Cerebellar cortex (tissue), 1 donor: ENCODE data around the gene ABCC4.
"Not testable (repeated sequence)": the region's sequence is repeated elsewhere in the genome, so short reads cannot be mapped to it uniquely, and the experiment has no call there.

Experiments used
- DNase-seq: peaks from one replicate; pipeline ENCODE4 v3.0.0-alpha.2; 2015; ENCODE audit warnings: low spot score

Gene ABCC4

DNA sequence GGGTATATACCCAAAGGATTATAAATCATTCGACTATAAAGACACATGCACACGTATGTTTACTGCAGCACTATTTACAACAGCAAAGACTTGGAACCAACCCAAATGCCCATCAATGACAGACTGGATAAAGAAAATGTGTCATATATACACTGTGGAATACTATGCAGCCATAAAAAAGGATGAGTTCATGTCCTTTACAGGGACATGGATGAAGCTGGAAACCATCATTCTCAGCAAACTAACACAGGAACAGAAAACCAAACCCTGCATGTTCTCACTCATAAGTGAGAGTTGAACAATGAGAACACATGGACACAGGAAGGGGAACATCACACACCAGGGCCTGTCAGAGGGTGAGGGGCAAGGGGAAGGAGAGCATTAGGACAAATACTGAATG, 102.6 kb downstream of the ABCC4 start:
- not testable (repeated sequence) for DNase-seq

DNA sequence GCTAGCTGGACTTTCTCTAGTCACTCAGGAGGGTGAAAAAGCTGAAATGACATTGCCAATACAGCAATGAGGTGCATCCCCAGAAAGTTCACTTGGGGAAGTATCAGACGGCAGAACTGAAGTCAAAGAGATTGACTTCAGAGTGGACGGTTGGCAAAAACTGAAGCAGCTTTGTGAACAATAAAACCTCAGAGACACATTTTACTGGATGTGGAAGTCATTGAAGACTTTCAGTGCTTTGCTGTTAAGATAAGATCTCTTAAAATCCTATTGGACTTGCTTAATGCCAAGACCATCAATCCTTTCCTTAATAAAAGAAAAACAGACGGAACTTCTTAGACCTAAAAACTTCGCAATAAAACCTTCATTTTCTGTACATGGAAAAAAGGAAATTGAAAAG, 103.7 kb downstream of the ABCC4 start:
- no peak for DNase-seq

DNA sequence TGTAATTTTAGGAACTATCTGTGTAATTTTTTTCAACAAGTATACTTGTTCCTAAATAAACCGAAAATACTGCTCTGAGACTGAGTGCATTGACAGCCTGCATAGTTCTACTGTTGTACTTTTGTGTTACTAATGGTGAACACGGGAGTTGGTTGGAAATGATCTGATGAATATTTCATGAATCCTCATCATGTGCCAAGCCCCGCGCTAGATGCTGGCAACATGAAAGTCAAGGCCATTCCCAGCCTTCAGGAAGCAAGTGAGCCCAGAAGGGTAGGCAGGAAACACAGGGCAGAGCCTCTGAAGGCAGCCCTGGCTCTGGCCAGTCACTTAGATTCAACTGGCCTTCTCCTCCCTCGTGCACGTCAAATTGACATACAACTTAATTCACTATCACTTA, 106.1 kb downstream of the ABCC4 start:
- DNase-seq: no peak

DNA sequence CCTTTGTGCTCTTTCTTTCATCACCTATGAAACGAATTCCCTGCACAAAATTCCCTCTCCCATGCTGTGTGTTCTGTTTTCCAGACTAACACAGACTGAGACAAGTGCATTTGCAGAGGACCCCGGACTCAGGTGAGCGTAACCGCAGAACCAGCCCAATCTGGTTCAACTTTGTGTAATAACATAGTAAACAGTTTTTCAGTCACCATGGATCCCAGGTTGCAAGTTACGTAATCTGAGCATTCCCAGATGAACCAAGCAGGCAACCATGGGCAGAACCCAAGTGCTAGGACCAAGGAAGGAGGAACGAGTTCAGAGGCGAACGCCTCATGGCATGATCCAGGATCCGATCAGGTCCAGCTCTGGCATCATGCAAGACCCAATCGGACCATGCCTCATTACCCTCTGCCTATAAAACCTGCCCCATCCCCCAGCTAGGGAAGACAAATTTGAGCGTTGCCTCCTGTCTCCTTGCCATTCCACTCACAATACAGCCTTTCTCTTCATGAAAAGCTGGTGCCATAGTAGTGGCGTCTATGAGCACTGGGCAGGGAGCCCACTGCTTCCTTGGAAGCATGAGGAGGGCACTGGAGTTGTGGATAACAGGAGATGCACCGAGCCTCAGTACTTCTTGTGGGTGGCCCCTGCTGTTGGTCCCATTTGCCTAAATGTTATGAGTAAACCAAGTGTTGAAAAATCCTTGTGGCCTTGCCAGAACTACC, 107.6 kb downstream of the ABCC4 start:
- no peak for DNase-seq

DNA sequence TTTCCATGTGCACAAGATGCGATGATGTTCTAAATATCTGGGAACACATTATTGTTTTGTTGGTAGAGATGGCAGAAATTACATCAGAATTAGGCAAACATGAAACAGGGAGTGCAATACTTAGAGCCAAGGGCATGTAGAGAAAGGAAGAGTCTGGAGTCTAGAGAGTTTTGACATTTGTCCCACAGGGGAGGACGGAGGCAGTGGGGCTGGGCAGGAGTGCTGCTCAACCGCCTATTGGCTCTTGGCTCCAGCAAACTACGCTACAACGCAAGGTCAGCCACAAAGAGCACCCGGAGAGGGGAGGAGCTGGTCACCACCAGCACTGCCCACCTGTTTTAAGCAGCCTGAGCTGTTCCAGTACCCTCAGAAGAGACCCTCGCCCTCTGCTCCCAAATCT, 108.3 kb downstream of the ABCC4 start:
- no peak for DNase-seq

DNA sequence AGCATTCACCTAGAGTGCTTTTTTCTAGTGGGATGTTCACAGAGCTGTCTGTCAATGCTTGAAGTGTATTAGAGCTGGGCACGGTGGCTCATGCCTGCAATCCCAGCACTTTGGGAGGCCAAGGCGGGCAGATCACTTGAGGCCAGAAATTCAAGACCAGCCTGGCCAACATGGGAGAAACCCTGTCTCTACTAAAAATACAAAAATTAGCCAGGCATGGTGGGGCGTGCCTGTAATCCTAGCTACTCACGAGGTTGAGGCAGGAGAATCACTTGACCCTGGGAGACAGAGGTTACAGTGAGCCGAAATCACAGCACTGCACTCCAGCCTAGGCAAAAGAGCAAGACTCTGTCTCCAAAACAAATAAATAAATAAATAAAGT, 108.7 kb downstream of the ABCC4 start:
- DNase-seq: not testable (repeated sequence)

DNA sequence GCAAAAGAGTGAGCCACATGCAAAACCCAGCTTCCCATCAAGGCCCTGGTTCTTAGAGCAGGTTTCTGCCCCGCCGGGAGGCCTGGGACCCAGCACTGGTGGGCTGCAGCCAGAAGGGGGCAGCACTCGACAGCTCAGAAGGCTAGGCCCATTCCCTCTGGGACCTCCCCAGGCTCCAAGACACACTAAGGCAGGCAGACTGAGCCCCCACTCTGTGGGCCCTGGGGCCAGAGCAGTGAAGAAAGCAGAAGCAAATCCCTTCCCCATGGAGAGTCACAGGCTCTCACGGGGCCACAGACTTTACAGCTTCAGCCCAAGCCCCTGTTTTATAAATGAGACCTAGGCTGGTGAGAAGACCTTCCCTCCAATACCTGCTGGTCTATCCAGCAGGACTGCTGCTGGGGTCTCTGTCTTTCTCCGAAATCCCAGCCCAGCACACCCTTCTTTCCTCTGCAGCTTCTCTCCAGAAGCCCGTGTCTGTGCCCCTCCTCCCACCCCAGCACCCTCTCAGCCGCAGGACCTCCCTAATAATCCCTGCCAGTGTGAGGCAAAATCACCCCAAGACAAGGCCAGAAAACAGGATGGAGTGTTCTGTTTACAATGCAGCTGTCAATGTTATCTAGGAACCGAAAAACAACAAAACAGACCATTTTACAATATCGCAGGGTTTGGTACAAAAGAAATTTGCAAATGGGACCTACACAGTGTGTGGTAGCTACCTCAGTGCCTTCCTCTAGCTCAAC, 109.3 kb downstream of the ABCC4 start:
- DNase-seq: peak; percentile 49

DNA sequence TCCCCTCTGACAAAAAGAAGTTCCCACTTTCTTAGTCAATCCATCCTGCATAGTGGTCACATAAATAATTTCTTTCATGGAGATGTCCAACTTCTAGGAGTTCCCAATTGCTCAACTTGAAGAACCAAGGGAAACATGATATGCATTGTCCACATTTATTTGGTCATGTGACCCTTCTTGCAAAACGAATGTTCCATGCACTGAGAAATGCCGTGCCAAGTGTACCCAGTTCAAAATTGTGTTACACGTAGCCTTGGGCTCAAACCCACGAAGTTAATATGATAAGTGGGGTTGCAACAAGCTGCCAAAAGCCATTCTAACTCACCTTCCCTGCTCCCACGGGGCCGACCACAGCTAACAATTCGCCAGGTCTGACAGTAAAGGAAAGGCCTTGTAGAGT, 113.1 kb downstream of the ABCC4 start:
- DNase-seq: no peak

DNA sequence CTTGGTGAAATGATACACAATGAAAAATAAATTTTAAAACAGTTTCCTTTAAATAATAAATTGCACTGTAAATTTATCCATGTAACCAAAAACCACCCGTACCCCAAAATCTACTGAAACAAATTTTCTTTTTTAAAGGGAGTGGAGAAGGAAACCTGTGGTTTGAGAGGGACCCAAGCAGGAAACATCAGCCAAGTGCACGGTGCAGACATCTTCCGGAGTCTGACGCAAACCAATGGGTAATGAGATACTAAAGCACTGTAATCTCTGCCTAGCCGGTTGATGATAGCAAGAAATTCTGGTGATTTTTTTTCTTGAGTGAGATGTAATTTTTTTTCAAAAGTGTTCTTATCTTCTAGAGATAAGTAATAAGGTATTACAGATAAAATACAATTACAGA, 115.4 kb downstream of the ABCC4 start:
- DNase-seq: no peak

DNA sequence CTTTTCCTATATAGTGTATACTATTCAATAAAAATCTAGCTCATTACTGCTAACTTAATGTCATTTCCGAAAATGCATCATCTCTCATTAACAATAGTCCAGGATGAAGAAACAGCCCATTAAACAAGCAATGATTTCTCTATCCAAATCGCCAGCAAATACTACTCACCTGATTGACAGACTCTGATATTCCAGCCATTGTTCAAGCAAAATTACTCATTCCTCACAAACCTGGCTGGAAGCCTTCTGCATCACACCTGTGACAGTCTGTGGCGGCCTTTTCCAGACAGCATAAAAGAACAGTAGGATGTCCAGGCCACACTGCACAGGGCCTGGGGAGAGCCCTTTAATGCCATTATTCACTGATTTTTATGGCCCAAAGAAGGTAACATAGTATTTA, 115.9 kb downstream of the ABCC4 start:
- no peak for DNase-seq

DNA sequence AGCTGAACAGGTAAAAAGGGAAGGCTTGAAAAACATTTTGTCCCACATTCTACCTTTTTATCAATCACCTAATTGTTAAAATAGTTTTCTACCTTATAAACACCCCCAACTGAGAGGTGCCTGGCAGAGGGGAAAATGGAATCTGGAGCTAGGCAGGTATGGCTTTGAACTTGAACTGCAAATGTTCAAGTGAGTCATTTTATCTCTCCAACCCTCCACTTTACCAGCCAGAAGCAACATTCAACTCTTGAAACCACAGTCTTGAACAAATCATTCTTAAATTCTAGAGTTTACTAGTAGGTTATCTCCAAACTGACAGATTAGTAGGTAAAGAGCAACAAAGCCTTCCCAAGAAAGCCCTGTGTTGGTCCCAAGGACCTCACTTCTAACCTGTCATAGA, 116.9 kb downstream of the ABCC4 start:
- DNase-seq: no peak

DNA sequence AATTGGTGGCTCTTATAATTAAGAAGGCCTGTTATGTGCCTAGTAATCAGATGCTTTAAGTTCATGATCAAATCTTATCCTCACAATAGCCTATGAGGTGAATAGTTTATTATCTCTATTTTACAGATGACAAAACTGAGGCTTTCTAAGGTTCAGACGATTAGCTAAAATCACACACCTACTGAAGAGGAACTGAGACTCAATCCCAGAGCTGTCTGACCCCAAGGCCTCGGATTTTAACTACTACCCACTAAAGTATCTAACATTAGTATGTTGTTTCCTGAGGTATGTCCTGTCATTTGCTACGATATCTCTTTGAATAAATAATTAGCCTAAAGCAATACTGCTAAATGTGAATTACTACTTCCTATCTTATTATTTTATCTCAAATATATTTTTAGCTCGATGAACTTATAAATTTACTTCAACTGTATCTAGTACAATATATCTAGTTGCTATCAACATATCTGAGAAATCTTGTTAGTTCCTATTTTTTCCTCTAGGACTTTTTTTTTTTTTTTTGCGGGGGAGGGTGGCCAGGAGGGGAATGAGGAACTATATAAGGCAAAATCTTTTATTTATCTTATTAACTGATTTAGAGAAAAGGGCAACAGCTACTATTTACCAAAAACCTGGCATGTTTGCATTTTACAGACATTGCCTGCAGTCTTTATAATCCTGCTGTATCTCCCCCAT, 118.5 kb downstream of the ABCC4 start:
- no peak for DNase-seq

DNA sequence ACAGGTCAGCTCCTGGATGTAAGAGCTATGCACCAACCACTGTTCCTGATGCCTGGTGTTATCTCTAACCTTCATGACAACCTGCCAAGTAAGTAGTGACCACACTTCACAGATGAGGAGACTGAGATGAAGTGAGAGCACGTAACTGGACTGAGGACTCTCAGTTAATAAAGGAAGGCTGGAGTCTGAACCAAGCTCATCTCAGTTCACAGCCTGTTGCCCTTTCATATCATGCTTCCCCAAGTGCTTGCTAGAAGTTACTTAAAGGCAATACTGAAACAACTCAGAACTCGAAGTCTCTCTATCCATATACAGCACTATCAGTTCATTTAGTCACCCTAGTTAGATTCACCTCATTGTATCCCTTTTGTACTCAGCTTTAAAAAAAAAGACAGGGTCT, 119.7 kb downstream of the ABCC4 start:
- DNase-seq: no peak

DNA sequence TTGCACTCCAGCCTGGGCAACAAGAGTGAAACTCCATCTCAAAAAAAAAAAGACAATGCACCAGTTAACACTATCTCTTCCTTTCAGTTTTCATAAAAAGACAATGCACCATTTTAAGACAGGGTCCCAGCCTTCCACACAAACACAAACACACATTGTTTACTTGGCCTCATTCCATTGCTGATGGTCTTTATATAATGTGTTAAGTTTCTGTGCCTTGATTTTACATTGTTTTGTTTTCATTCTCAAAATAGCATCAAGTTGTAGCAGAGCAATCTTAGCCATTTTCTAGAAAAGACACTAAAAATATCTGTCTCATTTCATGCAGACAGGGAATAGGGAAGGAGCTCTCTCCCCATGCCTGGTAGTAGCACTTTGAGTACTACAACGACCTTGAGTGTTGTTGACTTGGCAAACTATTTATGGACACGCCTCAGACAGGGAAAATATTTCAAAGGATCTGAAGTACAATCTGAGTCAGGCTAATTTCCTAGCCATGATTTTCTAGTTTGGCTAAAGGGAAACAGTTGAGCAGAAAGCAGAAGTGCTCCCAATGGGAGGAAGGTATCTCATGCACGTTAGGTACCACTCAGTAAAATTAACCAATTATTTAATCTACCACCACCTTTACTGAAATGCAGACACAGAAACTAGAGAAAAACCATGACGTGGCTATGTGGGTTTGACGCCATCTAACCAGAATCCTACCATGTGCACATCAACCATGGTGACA, 120.6 kb downstream of the ABCC4 start:
- no peak for DNase-seq

DNA sequence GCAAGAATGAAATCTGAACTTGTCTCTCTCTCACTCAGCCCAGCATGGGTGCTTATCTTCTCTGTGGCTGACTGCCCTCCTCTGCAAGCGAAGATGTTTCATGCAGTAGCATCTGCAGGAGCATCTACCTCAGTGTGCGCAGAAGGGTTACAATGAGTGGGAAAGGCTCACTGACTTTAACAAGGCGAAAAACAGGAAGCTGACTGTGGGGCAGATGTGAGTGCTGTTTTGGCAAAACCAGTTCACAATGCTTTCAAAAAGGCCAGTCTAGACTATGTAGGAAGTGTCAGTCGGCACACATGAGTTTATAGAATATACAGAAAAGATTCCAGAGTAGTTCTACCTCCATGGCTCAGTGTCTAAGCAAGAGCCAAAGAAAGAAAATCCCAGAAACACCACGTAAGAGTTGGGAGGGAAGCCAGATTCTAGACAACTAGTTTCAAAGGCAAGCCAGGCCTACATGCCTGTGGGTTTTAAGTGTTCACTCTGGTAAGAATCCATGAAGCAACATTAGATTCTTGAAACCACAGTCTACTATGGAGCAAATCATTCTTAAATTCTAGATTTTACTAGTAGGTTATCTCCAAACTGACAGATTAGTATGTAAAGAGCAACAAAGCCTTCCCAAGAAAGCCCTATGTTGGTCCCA, 124.5 kb downstream of the ABCC4 start:
- DNase-seq: no peak

DNA sequence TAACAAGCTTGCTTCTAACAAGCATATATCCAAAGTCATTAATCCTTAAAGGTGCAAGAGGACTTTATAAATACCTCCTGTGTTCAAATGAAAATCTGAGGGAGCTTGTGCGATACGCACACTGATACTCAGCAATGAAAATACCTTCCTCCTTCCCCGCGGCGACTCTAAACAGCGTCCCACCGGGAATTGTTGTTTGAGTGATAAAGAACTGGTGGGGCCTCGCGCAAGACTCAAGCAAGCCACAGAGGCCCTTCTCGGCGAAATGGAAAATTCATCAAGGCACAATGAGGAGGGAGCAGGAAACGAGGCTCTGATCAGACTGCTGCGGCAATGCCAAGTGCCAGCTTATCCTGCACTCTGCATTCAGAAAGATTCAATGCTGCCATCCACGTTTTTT, 126.7 kb downstream of the ABCC4 start:
- DNase-seq: no peak

DNA sequence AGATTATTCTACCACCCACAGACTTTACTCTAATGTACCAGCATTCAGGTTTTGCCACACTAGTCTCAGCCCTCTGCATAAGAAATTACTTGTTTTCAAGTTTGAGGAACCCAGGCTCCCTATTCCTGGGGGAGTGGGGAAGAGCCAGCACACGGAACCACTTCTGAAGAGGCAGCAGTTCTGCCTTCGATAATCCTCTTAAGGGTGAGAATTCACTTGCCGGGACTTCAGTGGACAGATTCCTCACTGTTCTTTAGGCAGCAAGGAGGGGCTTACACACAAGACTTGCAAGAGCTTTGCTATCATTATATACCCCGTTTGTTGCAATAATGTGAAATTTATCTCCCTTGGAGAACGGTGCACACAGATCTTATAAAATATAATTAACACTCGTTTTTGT, 133.1 kb downstream of the ABCC4 start:
- DNase-seq: no peak

DNA sequence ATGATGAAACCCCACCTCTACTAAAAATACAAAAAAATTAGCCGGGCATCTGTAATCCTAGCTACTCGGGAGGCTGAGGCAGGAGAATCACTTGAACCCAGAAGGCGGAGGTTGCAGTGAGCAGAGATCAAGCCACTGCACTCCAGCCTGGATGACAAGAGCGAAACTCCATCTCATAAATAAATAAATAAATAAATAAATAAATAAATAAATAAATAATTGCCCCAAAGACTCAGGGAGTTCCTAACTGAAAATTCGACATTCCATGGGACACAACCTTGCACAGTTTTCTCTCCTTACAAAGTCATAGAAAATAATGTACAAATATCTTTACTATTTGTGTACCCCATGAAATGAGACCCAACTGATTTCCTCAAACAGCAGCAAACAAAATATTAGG, 134.2 kb downstream of the ABCC4 start:
- DNase-seq: not testable (repeated sequence)

DNA sequence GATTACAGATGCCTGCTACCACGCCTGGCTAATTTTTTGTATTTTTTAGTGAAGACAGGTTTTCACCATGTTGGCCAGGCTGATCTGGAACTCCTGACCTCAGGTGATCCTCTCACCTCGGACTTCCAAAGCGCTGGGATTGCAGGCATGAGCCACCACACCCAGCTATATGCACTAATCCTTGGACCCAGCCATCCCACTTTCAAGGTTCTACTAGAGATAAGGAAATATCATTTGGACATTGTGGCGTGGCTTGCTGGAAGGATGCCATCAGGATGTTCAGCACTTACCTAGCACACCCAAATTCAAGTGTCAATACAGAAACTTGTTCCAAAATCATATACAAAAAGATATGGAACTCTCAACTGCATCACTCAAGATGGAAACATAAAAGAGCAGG, 136.4 kb downstream of the ABCC4 start:
- DNase-seq: no peak

DNA sequence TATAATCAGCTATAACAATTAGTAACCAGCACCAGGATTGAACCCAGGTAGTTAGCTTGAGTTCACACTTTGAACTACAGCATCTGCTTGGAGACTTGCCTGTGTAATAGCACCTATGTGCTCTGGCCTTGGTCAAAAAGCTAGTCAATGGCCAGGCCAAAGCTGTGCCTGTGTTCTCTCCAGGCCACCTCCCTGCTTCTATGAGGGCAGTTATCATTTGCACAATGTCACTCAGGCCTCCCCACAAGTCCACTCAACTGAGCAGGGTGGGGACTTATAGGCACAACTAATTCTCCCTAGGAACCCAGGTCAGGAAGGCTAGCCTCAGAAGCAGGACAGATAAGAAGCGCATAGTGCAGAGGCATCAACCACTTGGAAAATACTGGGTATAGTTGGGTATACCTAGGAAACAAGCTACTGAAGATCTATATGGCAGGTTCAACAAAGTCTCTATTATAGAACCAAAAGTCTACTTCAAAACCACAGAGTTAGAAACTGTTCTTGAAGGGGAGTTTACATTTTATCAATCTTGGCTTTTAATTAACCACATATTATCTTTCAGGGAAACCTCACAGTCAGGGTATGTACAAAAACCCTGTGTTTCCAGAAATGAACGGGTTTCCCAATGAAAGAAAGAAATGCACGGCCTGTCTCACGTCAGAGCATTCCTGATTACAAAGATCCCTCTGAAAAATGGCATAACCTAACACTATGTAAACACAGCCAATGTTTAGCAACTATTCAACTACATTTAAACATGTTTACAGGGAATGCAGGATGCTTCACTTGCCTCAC, 140.9 kb downstream of the ABCC4 start:
- DNase-seq: no peak

DNA sequence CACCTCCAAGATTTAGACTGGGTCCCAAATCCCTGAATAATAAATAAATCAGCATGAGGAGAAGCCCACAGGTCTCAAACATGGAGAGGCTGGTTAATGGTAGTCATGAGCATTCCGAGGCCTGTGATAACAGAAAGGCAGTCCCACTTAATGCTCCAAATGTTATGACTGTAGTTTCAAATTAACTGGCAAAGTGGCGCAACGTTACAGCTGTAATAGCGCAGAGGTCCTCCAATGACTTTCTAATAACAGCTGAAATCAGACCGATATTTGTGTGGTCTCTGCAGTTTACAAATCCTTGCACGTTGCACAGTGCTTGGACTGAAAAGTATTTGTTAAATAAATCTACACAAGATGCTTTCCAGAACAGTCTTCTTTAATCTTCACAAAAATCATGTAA, 141.8 kb downstream of the ABCC4 start:
- no peak for DNase-seq
